ENCODE data around the gene SBF1.

SBF1 gene

GRCh38 chr22:50522806-50523438 is 48.1 kb upstream of the SBF1 start:
- no peak overlapping the region for H3K9ac ChIP-seq (ENCODE audit: low read length)
- no peaks in the 10 kb centered on the region for H3K27me3 ChIP-seq (ENCODE audit: insufficient read depth, low read length)
- H3K4me1 ChIP-seq (ENCODE audit: insufficient read depth, low read length, severe bottlenecking): peaks cover 29% of the 10 kb centered on the region
- no peaks in the 10 kb centered on the region for H3K9me2 ChIP-seq (ENCODE audit: low read depth, low read length)
- H3K27ac ChIP-seq (ENCODE audit: low read depth, low read length, poor library complexity, severe bottlenecking): no peak overlapping the region
- H3K4me2 ChIP-seq (ENCODE audit: low read length): no peak overlapping the region
- no peak for TF ChIP-seq EZH2 (IDR thresholded peaks at IDR 0.05; ENCODE audit: borderline replicate concordance, low read length)
- TF ChIP-seq, protein P1, sequence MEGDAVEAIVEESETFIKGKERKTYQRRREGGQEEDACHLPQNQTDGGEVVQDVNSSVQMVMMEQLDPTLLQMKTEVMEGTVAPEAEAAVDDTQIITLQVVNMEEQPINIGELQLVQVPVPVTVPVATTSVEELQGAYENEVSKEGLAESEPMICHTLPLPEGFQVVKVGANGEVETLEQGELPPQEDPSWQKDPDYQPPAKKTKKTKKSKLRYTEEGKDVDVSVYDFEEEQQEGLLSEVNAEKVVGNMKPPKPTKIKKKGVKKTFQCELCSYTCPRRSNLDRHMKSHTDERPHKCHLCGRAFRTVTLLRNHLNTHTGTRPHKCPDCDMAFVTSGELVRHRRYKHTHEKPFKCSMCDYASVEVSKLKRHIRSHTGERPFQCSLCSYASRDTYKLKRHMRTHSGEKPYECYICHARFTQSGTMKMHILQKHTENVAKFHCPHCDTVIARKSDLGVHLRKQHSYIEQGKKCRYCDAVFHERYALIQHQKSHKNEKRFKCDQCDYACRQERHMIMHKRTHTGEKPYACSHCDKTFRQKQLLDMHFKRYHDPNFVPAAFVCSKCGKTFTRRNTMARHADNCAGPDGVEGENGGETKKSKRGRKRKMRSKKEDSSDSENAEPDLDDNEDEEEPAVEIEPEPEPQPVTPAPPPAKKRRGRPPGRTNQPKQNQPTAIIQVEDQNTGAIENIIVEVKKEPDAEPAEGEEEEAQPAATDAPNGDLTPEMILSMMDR (IDR thresholded peaks at IDR 0.05; ENCODE audit: low read length): no peak
- no peak overlapping the region for H2AFZ ChIP-seq (ENCODE audit: low read length)
- peaks cover 67% of the 10 kb centered on the region for H3K36me3 ChIP-seq (ENCODE audit: insufficient read depth, low read length)
- H4K20me1 ChIP-seq (ENCODE audit: insufficient read depth, low read length): no peaks in the 10 kb centered on the region
- H3K79me2 ChIP-seq (ENCODE audit: insufficient read depth, low read length): no peaks in the 10 kb centered on the region
- no peaks in the 10 kb centered on the region for H3K9me3 ChIP-seq (ENCODE audit: low read length)
- no peak overlapping the region for H3K4me3 ChIP-seq (ENCODE audit: low read depth, low read length, poor library complexity, severe bottlenecking)
- H3F3A ChIP-seq (ENCODE audit: insufficient read depth, low read length): no peaks in the 10 kb centered on the region

GRCh38 chr22:50522208-50522805 is 47.5 kb upstream of the SBF1 start:
- Histone ChIP-seq H2AFZ (ENCODE audit: low read length) (no peak overlapping the region), H3K9me2 (ENCODE audit: low read depth, low read length) (no peaks in the 10 kb centered on the region), H3K9ac (ENCODE audit: low read length) (no peak overlapping the region), H3K36me3 (ENCODE audit: insufficient read depth, low read length) (peaks cover 73% of the 10 kb centered on the region), H4K20me1 (ENCODE audit: insufficient read depth, low read length) (no peaks in the 10 kb centered on the region), H3K9me3 (ENCODE audit: low read length) (no peaks in the 10 kb centered on the region), H3K79me2 (ENCODE audit: insufficient read depth, low read length) (no peaks in the 10 kb centered on the region), H3K27me3 (ENCODE audit: insufficient read depth, low read length) (no peaks in the 10 kb centered on the region), H3K4me3 (ENCODE audit: low read depth, low read length, poor library complexity, severe bottlenecking) (no peak overlapping the region), H3F3A (ENCODE audit: insufficient read depth, low read length) (no peaks in the 10 kb centered on the region), H3K4me2 (ENCODE audit: low read length) (no peak overlapping the region), H3K4me1 (ENCODE audit: insufficient read depth, low read length, severe bottlenecking) (peaks cover 26% of the 10 kb centered on the region), H3K27ac (ENCODE audit: low read depth, low read length, poor library complexity, severe bottlenecking) (no peak overlapping the region)
- TF ChIP-seq, protein P1 (IDR thresholded peaks at IDR 0.05; ENCODE audit: low read length): no peak
- no peak for TF ChIP-seq EZH2 (IDR thresholded peaks at IDR 0.05; ENCODE audit: borderline replicate concordance, low read length)

DNA sequence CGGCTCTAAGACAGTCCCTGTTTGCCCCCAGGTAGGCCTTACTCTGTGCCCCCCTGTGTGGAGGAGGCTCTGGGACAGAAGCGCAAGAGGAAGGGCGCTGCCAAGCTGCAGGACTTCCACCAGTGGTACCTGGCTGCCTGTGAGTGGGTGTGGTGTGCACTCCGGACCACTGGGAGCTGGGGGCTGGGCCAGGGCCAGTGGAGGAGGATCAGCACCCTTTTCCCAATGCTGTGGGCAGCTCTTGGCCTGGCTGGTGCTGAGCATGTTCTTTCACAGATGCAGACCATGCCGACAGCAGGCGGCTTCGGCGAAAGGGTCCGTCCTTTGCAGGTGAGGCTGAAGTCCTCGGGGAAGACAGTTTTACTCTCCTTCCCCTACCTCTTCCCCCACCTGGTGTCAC is 46.9 kb upstream of the SBF1 start:
- H3K36me3 ChIP-seq (ENCODE audit: insufficient read depth, low read length): peaks cover 79% of the 10 kb centered on the region
- H4K20me1 ChIP-seq (ENCODE audit: insufficient read depth, low read length): no peaks in the 10 kb centered on the region
- no peak overlapping the region for H3K9ac ChIP-seq (ENCODE audit: low read length)
- H3F3A ChIP-seq (ENCODE audit: insufficient read depth, low read length): no peaks in the 10 kb centered on the region
- no peak overlapping the region for H2AFZ ChIP-seq (ENCODE audit: low read length)
- TF ChIP-seq, protein P1 (IDR thresholded peaks at IDR 0.05; ENCODE audit: low read length): no peak
- no peak for TF ChIP-seq EZH2 (IDR thresholded peaks at IDR 0.05; ENCODE audit: borderline replicate concordance, low read length)
- H3K27me3 ChIP-seq (ENCODE audit: insufficient read depth, low read length): no peaks in the 10 kb centered on the region
- H3K9me3 ChIP-seq (ENCODE audit: low read length): no peaks in the 10 kb centered on the region
- peaks cover 21% of the 10 kb centered on the region for H3K4me1 ChIP-seq (ENCODE audit: insufficient read depth, low read length, severe bottlenecking)
- no peaks in the 10 kb centered on the region for H3K79me2 ChIP-seq (ENCODE audit: insufficient read depth, low read length)
- H3K27ac ChIP-seq (ENCODE audit: low read depth, low read length, poor library complexity, severe bottlenecking): no peak overlapping the region
- H3K4me3 ChIP-seq (ENCODE audit: low read depth, low read length, poor library complexity, severe bottlenecking): no peak overlapping the region
- no peaks in the 10 kb centered on the region for H3K9me2 ChIP-seq (ENCODE audit: low read depth, low read length)
- no peak overlapping the region for H3K4me2 ChIP-seq (ENCODE audit: low read length)
